Tibial artery (tissue), 4 donors: ENCODE results near the gene KLF16.

ENCODE experiments used
- DNase-seq, 2 donors: peaks; one replicate each; pipeline ENCODE4 v3.0.0-alpha.2; 2019
- H3K27ac ChIP-seq, 2 donors: fragments of 200-600 bp; sonication (generic) in 1 of 2; 1 replicate in 1 of 2; 2 replicates in 1 of 2; pipeline ENCODE4 v1.5.1; 2018 to 2019; ENCODE audit warnings: mild to moderate bottlenecking in 1 of 2
- H3K27me3 ChIP-seq, 2 donors: fragments of 200-600 bp; sonication (generic) in 1 of 2; one replicate each; pipeline versions ENCODE4 v1.5.1 to v1.6.0; 2016 to 2019
- H3K36me3 ChIP-seq, 3 donors: fragments of 200-600 bp; sonication (generic) in 2 of 3; one replicate each; pipeline ENCODE4 v1.5.1; 2016 to 2019; ENCODE audit warnings: mild to moderate bottlenecking in 2 of 3
- H3K4me1 ChIP-seq, 4 donors: fragments of 200-600 bp; sonication (generic) in 2 of 4; 1 replicate in 3 of 4; 2 replicates in 1 of 4; pipeline ENCODE4 v1.5.1; 2016 to 2019
- H3K4me3 ChIP-seq, 2 donors: fragments of 200-600 bp; sonication (generic) in 1 of 2; 1 replicate in 1 of 2; 2 replicates in 1 of 2; pipeline ENCODE4 v1.5.1; 2018 to 2019; ENCODE audit warnings: mild to moderate bottlenecking in 2 of 2
- H3K9me3 ChIP-seq, 3 donors: fragments of 200-600 bp; sonication (generic) in 1 of 3; one replicate each; pipeline ENCODE4 v1.5.1; 2016 to 2019
- CTCF ChIP-seq, 2 experiments: fragments of 200-600 bp in 1 of 2; fragments of 450-650 bp in 1 of 2; IDR thresholded peaks; one replicate each; pipeline ENCODE4 v1.5.1; 2017 to 2019; ENCODE audit warnings: antibody characterized with exemption in 2 of 2, mild to moderate bottlenecking in 1 of 2, moderate library complexity in 1 of 2
- intact Hi-C: fragments of 100-400 bp; cut with DNase I; formaldehyde crosslinking; loops from one replicate; pipeline ENCODE4 v1.15.0; 2023; ENCODE audit warnings: low total_unique reads

KLF16 gene

DNA sequence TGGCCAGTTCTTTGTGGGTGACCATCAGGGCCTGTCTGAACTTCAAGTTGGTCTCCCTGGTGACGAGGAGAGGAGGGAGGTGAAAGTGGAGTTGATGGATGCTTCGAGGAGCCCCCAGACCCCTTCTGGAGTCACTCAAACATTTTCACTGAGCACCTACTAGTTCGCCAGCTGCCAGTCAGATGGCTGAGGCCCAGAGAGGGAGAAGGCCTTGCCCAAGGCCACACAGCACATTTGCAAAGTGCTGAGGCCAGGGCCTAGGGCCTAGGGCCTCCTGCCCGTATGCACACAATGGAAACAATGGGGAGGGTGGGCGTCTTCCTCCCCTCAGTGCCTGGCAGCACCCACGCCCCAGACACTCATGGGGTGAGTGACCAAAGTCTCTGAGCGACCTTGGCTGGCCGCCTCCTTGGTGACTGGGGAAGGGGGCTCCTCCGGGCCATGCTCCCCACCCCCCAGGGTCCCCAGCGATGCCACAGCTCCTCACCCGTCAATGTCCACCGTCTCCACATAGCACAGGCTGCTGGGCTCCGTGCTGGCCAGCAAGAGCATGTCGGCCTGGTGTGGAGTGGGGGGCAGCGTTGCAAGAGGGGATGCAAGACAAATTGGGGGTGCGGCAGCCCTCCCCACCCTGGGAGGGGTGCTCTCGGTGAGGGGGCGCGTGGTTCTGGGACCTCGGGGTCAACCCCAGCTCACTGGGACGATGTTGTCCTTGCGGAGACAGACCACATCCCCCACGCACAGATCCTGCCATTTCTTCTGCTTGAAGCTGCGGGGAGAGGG, 57.8 kb downstream of the KLF16 start:
- Histone ChIP-seq H3K27me3 (no peaks in the 10 kb centered on the region), H3K36me3 (no peaks in the 10 kb centered on the region), H3K27ac (no peak overlapping the region), H3K4me1 (no peaks in the 10 kb centered on the region), H3K4me3 (no peak overlapping the region), H3K9me3 (no peaks in the 10 kb centered on the region)
- no peak for DNase-seq
- TF ChIP-seq CTCF (IDR thresholded peaks at IDR 0.05) = no peak
- intact Hi-C loops = no loop called here

DNA sequence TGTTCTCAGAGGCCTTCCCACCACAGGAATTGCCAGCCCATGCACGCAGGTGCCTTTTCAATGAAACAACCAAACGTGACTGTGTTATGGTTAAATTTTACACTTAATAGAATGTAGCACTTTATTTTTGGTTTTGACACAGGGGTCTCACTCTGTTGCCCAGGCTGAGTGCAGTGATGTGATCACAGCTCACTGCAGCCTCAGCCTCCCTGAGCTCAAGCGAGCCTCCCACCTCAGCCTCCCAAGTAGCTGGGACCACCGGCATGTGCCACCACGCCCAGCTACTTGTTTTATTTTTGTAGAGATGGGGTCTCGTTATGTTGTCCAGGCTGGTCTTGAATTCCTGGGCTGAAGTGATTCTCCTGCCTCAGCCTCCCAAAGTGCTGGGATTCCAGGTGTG, 58.5 kb downstream of the KLF16 start:
- intact Hi-C loops = no loop called here

More for the DNA sequence above, 58.5 kb downstream of the KLF16 start:
- H3K27ac ChIP-seq = no peak overlapping the region
- H3K4me1 ChIP-seq = no peaks in the 10 kb centered on the region
- no peaks in the 10 kb centered on the region for H3K9me3 ChIP-seq
- H3K4me3 ChIP-seq = no peak overlapping the region
- H3K36me3 ChIP-seq = no peaks in the 10 kb centered on the region
- no peak for DNase-seq
- no peak for TF ChIP-seq CTCF (IDR thresholded peaks at IDR 0.05)
- H3K27me3 ChIP-seq = no peaks in the 10 kb centered on the region
